Coronary artery (tissue), 2 donors: ENCODE results near the gene NAGLU.
"Not testable (repeated sequence)": the region's sequence is repeated elsewhere in the genome, so short reads cannot be mapped to it uniquely, and the experiment has no call there.

Experiments
- DNase-seq: peaks from one replicate; pipeline ENCODE4 v3.0.0-alpha.2; 2017; ENCODE audit warnings: low spot score
- H3K27ac ChIP-seq, 2 donors: fragments of 200-600 bp; sonication (generic); one replicate each; pipeline ENCODE4 v1.5.1; 2016 to 2019
- H3K4me3 ChIP-seq: fragments of 200-600 bp; sonication (generic); 2 replicates; pipeline ENCODE4 v1.5.1; 2016; ENCODE audit warnings: mild to moderate bottlenecking, moderate library complexity
- TF ChIP-seq, protein P1 (sequence below): fragments of 200-600 bp; sonication (generic); IDR thresholded peaks from one replicate; pipeline ENCODE4 v1.5.1; 2019; ENCODE audit warnings: antibody characterized with exemption

The NAGLU gene

GRCh38 chr17:42537156-42537805, 1.2 kb downstream of the NAGLU start:
- no peak for DNase-seq
- TF ChIP-seq, protein P1, sequence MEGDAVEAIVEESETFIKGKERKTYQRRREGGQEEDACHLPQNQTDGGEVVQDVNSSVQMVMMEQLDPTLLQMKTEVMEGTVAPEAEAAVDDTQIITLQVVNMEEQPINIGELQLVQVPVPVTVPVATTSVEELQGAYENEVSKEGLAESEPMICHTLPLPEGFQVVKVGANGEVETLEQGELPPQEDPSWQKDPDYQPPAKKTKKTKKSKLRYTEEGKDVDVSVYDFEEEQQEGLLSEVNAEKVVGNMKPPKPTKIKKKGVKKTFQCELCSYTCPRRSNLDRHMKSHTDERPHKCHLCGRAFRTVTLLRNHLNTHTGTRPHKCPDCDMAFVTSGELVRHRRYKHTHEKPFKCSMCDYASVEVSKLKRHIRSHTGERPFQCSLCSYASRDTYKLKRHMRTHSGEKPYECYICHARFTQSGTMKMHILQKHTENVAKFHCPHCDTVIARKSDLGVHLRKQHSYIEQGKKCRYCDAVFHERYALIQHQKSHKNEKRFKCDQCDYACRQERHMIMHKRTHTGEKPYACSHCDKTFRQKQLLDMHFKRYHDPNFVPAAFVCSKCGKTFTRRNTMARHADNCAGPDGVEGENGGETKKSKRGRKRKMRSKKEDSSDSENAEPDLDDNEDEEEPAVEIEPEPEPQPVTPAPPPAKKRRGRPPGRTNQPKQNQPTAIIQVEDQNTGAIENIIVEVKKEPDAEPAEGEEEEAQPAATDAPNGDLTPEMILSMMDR: no peak

DNA sequence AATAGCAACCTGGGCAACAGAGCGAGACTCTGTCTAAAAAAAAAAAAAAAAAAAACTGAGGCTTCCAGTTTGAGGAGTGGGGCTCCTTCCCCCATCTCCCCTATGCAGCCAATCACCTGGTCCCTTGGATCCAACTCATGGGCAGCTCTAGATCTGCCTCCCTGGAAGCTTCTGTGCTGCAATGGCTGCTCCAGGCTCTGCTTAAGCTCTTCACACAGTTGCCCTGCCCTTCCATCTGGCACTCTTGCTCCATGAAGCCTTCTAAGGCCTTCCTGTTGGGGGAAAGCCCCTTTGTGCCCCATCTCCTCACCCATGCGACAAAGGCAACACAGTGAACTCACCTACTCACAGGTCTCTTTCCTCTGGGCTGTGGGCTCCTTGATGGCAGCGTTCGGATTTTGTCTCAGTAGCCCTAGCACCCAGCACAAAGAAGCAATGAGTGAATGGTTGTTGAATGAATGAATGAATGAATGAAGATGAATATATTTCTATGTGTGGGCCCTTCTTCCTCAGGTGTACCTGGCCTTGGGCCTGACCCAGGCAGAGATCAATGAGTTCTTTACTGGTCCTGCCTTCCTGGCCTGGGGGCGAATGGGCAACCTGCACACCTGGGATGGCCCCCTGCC, 1.9 kb downstream of the NAGLU start:
- no peak for DNase-seq
- TF ChIP-seq, protein P1: no peak
- H3K4me3 ChIP-seq: no peak overlapping the region
- H3K27ac ChIP-seq: no peak overlapping the region

More at GRCh38 chr17:42537156-42537805, 1.2 kb downstream of the NAGLU start:
- Histone ChIP-seq H3K4me3 (peak overlapping the region; percentile 75), H3K27ac (peak overlapping the region; percentile 94 to 95)

DNA sequence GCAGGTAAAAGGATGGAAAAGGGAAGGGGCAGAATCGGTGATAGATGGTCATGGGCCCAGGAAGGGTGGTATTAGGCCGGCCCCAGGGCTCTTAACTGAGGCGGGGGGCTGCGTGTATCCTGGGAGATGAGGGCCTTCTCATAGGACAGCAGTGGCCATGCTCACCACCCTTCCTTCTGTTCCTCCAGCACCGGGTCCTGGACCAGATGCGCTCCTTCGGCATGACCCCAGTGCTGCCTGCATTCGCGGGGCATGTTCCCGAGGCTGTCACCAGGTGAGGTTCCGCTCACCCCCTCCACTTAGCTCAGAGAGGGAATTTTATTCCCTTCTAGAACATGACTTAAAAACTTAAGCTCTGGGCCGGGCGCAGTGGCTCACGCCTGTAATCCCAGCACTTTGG, 2.4 kb downstream of the NAGLU start:
- H3K27ac ChIP-seq: no peak overlapping the region
- no peak for DNase-seq
- TF ChIP-seq, protein P1: no peak
- H3K4me3 ChIP-seq: no peak overlapping the region

DNA sequence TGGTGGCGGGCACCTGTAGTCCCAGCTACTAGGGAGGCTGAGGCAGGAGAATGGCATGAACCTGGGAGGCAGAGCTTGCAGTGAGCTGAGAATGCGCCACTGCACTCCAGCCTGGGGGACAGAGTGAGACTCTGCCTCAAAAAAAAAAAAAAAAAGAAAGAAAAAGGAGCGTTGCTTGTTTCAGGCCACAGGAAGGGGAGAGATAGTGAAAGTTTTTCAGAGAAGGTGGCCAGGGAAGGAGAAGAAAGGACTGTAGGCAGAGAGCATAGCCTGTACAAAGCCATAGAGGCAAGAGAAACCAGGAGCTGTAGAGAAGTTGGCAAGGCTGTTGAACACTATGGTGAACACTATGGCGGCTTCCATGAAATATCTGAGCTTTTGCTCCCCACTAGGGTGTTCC, 4.5 kb downstream of the NAGLU start:
- H3K27ac ChIP-seq, H3K4me3 ChIP-seq, DNase-seq: not testable (repeated sequence)

GRCh38 chr17:42541041-42541833, 5.2 kb downstream of the NAGLU start:
- no peak overlapping the region for H3K4me3 ChIP-seq
- TF ChIP-seq, protein P1: no peak
- no peak for DNase-seq
- H3K27ac ChIP-seq: no peak overlapping the region

DNA sequence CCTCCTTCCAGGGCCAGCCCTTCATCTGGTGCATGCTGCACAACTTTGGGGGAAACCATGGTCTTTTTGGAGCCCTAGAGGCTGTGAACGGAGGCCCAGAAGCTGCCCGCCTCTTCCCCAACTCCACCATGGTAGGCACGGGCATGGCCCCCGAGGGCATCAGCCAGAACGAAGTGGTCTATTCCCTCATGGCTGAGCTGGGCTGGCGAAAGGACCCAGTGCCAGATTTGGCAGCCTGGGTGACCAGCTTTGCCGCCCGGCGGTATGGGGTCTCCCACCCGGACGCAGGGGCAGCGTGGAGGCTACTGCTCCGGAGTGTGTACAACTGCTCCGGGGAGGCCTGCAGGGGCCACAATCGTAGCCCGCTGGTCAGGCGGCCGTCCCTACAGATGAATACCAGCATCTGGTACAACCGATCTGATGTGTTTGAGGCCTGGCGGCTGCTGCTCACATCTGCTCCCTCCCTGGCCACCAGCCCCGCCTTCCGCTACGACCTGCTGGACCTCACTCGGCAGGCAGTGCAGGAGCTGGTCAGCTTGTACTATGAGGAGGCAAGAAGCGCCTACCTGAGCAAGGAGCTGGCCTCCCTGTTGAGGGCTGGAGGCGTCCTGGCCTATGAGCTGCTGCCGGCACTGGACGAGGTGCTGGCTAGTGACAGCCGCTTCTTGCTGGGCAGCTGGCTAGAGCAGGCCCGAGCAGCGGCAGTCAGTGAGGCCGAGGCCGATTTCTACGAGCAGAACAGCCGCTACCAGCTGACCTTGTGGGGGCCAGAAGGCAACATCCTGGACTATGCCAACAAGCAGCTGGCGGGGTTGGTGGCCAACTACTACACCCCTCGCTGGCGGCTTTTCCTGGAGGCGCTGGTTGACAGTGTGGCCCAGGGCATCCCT, 7.4 kb downstream of the NAGLU start:
- Histone ChIP-seq H3K27ac (no peak overlapping the region), H3K4me3 (no peak overlapping the region)
- DNase-seq: no peak
- TF ChIP-seq, protein P1: no peak

DNA sequence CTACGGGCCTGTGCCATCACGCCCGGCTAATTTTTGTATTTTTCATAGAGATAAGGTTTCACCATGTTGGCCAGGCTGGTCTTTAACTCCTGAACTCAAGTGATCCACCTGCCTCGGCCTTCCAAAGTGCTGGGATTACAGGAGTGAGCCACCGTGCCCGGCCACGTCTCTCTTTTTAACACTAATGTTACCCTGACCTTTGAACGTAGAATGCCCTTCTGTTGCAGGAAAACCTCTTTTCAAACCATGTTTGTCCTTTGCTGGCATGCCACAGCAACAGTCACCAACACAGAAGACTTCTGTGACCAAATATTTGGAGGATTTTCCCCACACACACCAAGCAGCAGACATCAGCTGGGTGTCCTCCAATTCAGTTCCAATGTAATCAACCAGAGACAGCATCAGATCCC, 8.8 kb downstream of the NAGLU start:
- TF ChIP-seq, protein P1: no peak
- DNase-seq: no peak
- H3K27ac ChIP-seq: no peak overlapping the region
- H3K4me3 ChIP-seq: no peak overlapping the region

GRCh38 chr17:42545755-42546505, 9.9 kb downstream of the NAGLU start:
- H3K4me3 ChIP-seq, H3K27ac ChIP-seq, DNase-seq: not testable (repeated sequence)
